WTC11 (cell line): ENCODE data around the gene G3BP2. TPM values are rescaled to one million over a fixed set of nuclear protein-coding genes. Genes with fewer than 3 reads are reported as not detected.

Source experiments
- AFF4 ChIP-seq: sonication (generic); formaldehyde crosslinking; IDR thresholded peaks from 2 replicates; pipeline ENCODE4 v1.8.1; 2023; ENCODE audit warnings: mild to moderate bottlenecking, missing genetic modification reagents, borderline replicate concordance
- ARID4B ChIP-seq: sonication (generic); formaldehyde crosslinking; IDR thresholded peaks from 2 replicates; pipeline ENCODE4 v1.8.0; 2023; ENCODE audit warnings: missing genetic modification reagents, mild to moderate bottlenecking, borderline replicate concordance
- CBFB ChIP-seq: sonication (generic); formaldehyde crosslinking; IDR thresholded peaks from 2 replicates; pipeline ENCODE4 v1.8.1; 2022; ENCODE audit warnings: mild to moderate bottlenecking, low read depth, missing genetic modification reagents
- EMX1 ChIP-seq: fragments of 250-450 bp; sonication (Bioruptor Pico); IDR thresholded peaks from 2 replicates; pipeline ENCODE4 v1.8.0; 2021; ENCODE audit warnings: mild to moderate bottlenecking
- ESRRA ChIP-seq: sonication (generic); formaldehyde crosslinking; IDR thresholded peaks from 2 replicates; pipeline ENCODE4 v1.8.1; 2022; ENCODE audit warnings: mild to moderate bottlenecking, missing genetic modification reagents, borderline replicate concordance
- FOXP4 ChIP-seq: sonication (generic); formaldehyde crosslinking; IDR thresholded peaks from 2 replicates; pipeline ENCODE4 v1.8.0; 2022; ENCODE audit warnings: mild to moderate bottlenecking, missing genetic modification reagents
- MAX ChIP-seq: sonication (generic); formaldehyde crosslinking; IDR thresholded peaks from 2 replicates; pipeline ENCODE4 v1.8.0; 2022; ENCODE audit warnings: mild to moderate bottlenecking, missing genetic modification reagents
- MYBL2 ChIP-seq: sonication (generic); formaldehyde crosslinking; IDR thresholded peaks from 2 replicates; pipeline ENCODE4 v1.8.1; 2023; ENCODE audit warnings: mild to moderate bottlenecking, moderate library complexity, missing genetic modification reagents
- NFE2L1 ChIP-seq: sonication (generic); formaldehyde crosslinking; IDR thresholded peaks from 2 replicates; pipeline ENCODE4 v1.8.1; 2023; ENCODE audit warnings: missing genetic modification reagents
- NR3C1 ChIP-seq: sonication (generic); formaldehyde crosslinking; conservative IDR thresholded peaks from 2 replicates; pipeline ENCODE4 v1.8.1; 2023; ENCODE audit warnings: low read depth, mild to moderate bottlenecking, missing genetic modification reagents
- SP1 ChIP-seq: sonication (generic); formaldehyde crosslinking; conservative IDR thresholded peaks from 2 replicates; pipeline ENCODE4 v1.8.1; 2022; ENCODE audit warnings: missing genetic modification reagents
- STAT6 ChIP-seq: sonication (generic); formaldehyde crosslinking; conservative IDR thresholded peaks from 2 replicates; pipeline ENCODE4 v1.8.1; 2023; ENCODE audit warnings: mild to moderate bottlenecking, low read depth, missing genetic modification reagents, moderate library complexity
- ZNF219 ChIP-seq: sonication (generic); formaldehyde crosslinking; IDR thresholded peaks from 2 replicates; pipeline ENCODE4 v1.8.0; 2023; ENCODE audit warnings: missing genetic modification reagents, mild to moderate bottlenecking, borderline replicate concordance
- ZNF232 ChIP-seq: sonication (generic); formaldehyde crosslinking; IDR thresholded peaks from 2 replicates; pipeline ENCODE4 v1.8.0; 2022; ENCODE audit warnings: mild to moderate bottlenecking, missing genetic modification reagents
- ZNF317 ChIP-seq: sonication (generic); formaldehyde crosslinking; IDR thresholded peaks from 2 replicates; pipeline ENCODE4 v1.8.1; 2023; ENCODE audit warnings: low read depth, mild to moderate bottlenecking, moderate library complexity, missing genetic modification reagents, borderline replicate concordance
- ZNF416 ChIP-seq: fragments of 250-450 bp; sonication (Bioruptor Pico); IDR thresholded peaks from 2 replicates; pipeline ENCODE4 v1.9.0; 2021; ENCODE audit warnings: mild to moderate bottlenecking, inconsistent platforms
- ZNF423 ChIP-seq: fragments of 250-450 bp; sonication (Bioruptor Pico); IDR thresholded peaks from 2 replicates; pipeline ENCODE4 v2.1.2; 2022; ENCODE audit warnings: mild to moderate bottlenecking, moderate library complexity
- ZNF532 ChIP-seq: fragments of 250-450 bp; sonication (Bioruptor Pico); IDR thresholded peaks from 2 replicates; pipeline ENCODE4 v1.9.0; 2021; ENCODE audit warnings: mild to moderate bottlenecking, borderline replicate concordance
- ZNF671 ChIP-seq: fragments of 250-450 bp; sonication (Bioruptor Pico); IDR thresholded peaks from 2 replicates; pipeline ENCODE4 v1.8.0; 2021; ENCODE audit warnings: mild to moderate bottlenecking
- total RNA-seq: library from RNA; stranded (reverse); gene quantifications from 3 replicates; pipeline ENCODE4 v1.2.3, GENCODE V29; 2021

The G3BP2 gene
- total RNA-seq, 1 experiment from 2014 or later, result 284 TPM

- no peak for TF ChIP-seq NFE2L1 (CRISPR knock-in tag)
- TF ChIP-seq STAT6 (CRISPR knock-in tag), result no peak
- peak; percentile 46; the same call in 1 of the 2 replicates for TF ChIP-seq MAX (CRISPR knock-in tag)
- no peak for TF ChIP-seq EMX1 (CRISPR knock-in tag)
- no peak for TF ChIP-seq ZNF532 (CRISPR knock-in tag)
- TF ChIP-seq FOXP4 (CRISPR knock-in tag), result peak; percentile 50; the same call in 1 of the 2 replicates
- peak; percentile 68; the same call in 1 of the 2 replicates for TF ChIP-seq ZNF232 (CRISPR knock-in tag)
- 0 out of 2 replicates have a peak, but pooled peaks have one; percentile 40 for TF ChIP-seq CBFB
- no peak for TF ChIP-seq ZNF671
- TF ChIP-seq ZNF416, result no peak
- TF ChIP-seq AFF4, result 0 out of 2 replicates have a peak, but pooled peaks have one; percentile 23
- 0 out of 2 replicates have a peak, but pooled peaks have one; percentile 32 for TF ChIP-seq MYBL2
- no peak; the same call in 1 of the 2 replicates for TF ChIP-seq ARID4B (CRISPR knock-in tag)
- no peak for TF ChIP-seq ZNF219 (CRISPR knock-in tag)
- no peak for TF ChIP-seq ESRRA
- TF ChIP-seq ZNF423 (CRISPR knock-in tag), result peak; percentile 52; the same call in 1 of the 2 replicates
- no peak; the same call in 1 of the 2 replicates for TF ChIP-seq SP1
- TF ChIP-seq ZNF317 (CRISPR knock-in tag), result no peak
- TF ChIP-seq NR3C1 (CRISPR knock-in tag), result no peak
Observed at GRCh38 chr4:75705198-75705977, 32.2 kb upstream of the G3BP2 start (continued).
